Panc1 (cell line): ENCODE measurements around the gene RASSF8. TPM values are rescaled to one million over a fixed set of nuclear protein-coding genes. Genes with fewer than 3 reads are reported as not detected.

Experiments
- ATAC-seq: fragments of 200-7000 bp; cut with Tn5 transposase; 2 replicates; pipeline ENCODE4 v1.9.1; 2020; ENCODE audit warnings: mild to moderate bottlenecking, moderate library complexity
- BruUV-seq: library from RNA; stranded (reverse); fragments of 400-500 nt; replicated peaks from 2 replicates; lab custom pipeline; 2021; lab: Mats Ljungman, UMichigan
- CTCF ChIA-PET: fragments of 300-600 bp; sonication (Branson Sonifier 250); formaldehyde crosslinking; loops from one replicate; lab custom pipeline; 2022; ENCODE audit warnings: antibody characterized with exemption; lab: Charles Lee
- POLR2A ChIA-PET: fragments of 300-600 bp; sonication (Branson Sonifier 250); formaldehyde crosslinking; loops from one replicate; lab custom pipeline; 2022; ENCODE audit warnings: antibody characterized with exemption; lab: Charles Lee
- DNase-seq: peaks from one replicate; pipeline ENCODE4 v3.0.0-alpha.2; 2010; ENCODE audit warnings: low read depth, low spot score
- H3K27ac ChIP-seq: 2 replicates; pipeline ENCODE4 v1.5.1; 2011; ENCODE audit warnings: mild to moderate bottlenecking, low read length, inconsistent platforms
- H3K27me3 ChIP-seq: fragments of 200-500 bp; sonication (Bioruptor generic); 2 replicates; pipeline ENCODE4 v1.6.0; 2014; ENCODE audit warnings: low read length, inconsistent platforms; ENCODE audit not compliant: control insufficient read depth, insufficient read depth
- H3K36me3 ChIP-seq: fragments of 200-500 bp; sonication (Bioruptor generic); 2 replicates; pipeline ENCODE4 v1.5.1; 2014; ENCODE audit warnings: inconsistent platforms, mild to moderate bottlenecking, low read length, moderate library complexity; ENCODE audit not compliant: control insufficient read depth, insufficient read depth
- H3K4me1 ChIP-seq: 2 replicates; pipeline ENCODE4 v1.5.1; 2011; ENCODE audit warnings: inconsistent platforms, mild to moderate bottlenecking, low read length, moderate library complexity; ENCODE audit not compliant: control insufficient read depth, insufficient read depth
- H3K4me3 ChIP-seq, 2 experiments: 2 replicates each; pipeline ENCODE4 v1.5.1; 2011 to 2012; ENCODE audit warnings: low read depth in 2 of 2, low read length in 2 of 2, mild to moderate bottlenecking in 2 of 2, inconsistent platforms in 1 of 2, moderate library complexity in 1 of 2
- H3K9me3 ChIP-seq: fragments of 200-500 bp; sonication (Bioruptor generic); 2 replicates; pipeline ENCODE4 v1.5.1; 2014; ENCODE audit warnings: low read depth, mild to moderate bottlenecking, inconsistent platforms, low read length, moderate library complexity; ENCODE audit not compliant: control insufficient read depth, insufficient read depth
- POLR2AphosphoS5 ChIP-seq: IDR thresholded peaks from 2 replicates; pipeline ENCODE4 v1.6.1; 2012; ENCODE audit warnings: mild to moderate bottlenecking, low read depth, low read length, moderate library complexity
- SIN3A ChIP-seq: IDR thresholded peaks from 2 replicates; pipeline ENCODE4 v1.6.1; 2012; ENCODE audit warnings: low read depth, mild to moderate bottlenecking, low read length, moderate library complexity, borderline replicate concordance; ENCODE audit not compliant: insufficient read depth
- TCF7L2 ChIP-seq: IDR thresholded peaks from 2 replicates; pipeline ENCODE4 v1.6.1; 2011; ENCODE audit warnings: mild to moderate bottlenecking, low read depth, low read length, inconsistent platforms
- in situ Hi-C: cut with HindIII; loops from 2 replicates; pipeline ENCODE4 v1.10.0; 2016; ENCODE audit warnings: low sequenced_read_pairs, low pct_unique_long_range_greater_than_20kb
- intact Hi-C: fragments of 100-400 bp; cut with micrococcal nuclease; formaldehyde crosslinking; loops from one replicate; pipeline ENCODE4 v1.10.0; 2022; ENCODE audit not compliant: unreplicated experiment
- total RNA-seq: library from RNA; stranded (reverse); gene quantifications from one replicate; pipeline ENCODE4 v1.2.1, GENCODE V29; 2021; ENCODE audit not compliant: unreplicated experiment
- TF ChIP-seq, protein P1 (sequence below): fragments of 450-650 bp; IDR thresholded peaks from 2 replicates; pipeline ENCODE4 v1.5.1; 2017; ENCODE audit warnings: mild to moderate bottlenecking
- TF ChIP-seq, protein P2 (sequence below), 2 experiments: IDR thresholded peaks; 2 replicates each; pipeline ENCODE4 v1.6.1; 2011 to 2012; ENCODE audit warnings: low read depth in 2 of 2, control low read depth in 1 of 2, low read length in 1 of 2, mild to moderate bottlenecking in 1 of 2, moderate library complexity in 1 of 2; ENCODE audit not compliant: insufficient read depth in 1 of 2

RASSF8 gene
- total RNA-seq, 1 experiment from 2014 or later = 103 TPM

DNA sequence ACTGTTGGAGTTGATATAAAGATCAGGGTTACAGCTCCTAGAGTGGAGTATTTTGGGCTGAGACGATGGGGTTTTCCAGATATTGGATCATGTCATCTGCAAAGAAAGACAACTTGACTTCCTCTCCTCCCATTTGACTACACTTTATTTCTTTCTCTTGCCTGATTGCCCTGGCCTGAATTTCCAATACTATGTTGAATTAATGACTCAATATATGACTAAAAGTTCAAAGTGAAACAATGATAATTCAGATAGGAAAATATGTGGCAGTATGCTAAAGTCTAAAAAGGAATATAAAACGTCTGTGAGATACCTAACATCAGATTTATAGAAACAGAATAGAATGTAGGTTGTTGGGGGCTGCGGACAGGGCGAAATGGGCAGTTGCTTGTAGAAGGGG is 94.2 kb downstream of the RASSF8 start:
- H3K4me1 ChIP-seq = peaks cover 41% of the 10 kb centered on the region
- in situ Hi-C loops = no loop called here
- no peaks in the 10 kb centered on the region for H3K36me3 ChIP-seq
- H3K27ac ChIP-seq = peak overlapping the region; percentile 2; the same call in 1 of the 2 replicates
- TF ChIP-seq POLR2AphosphoS5 (no peak), TCF7L2 (no peak), SIN3A (no peak)
- TF ChIP-seq, protein P1, sequence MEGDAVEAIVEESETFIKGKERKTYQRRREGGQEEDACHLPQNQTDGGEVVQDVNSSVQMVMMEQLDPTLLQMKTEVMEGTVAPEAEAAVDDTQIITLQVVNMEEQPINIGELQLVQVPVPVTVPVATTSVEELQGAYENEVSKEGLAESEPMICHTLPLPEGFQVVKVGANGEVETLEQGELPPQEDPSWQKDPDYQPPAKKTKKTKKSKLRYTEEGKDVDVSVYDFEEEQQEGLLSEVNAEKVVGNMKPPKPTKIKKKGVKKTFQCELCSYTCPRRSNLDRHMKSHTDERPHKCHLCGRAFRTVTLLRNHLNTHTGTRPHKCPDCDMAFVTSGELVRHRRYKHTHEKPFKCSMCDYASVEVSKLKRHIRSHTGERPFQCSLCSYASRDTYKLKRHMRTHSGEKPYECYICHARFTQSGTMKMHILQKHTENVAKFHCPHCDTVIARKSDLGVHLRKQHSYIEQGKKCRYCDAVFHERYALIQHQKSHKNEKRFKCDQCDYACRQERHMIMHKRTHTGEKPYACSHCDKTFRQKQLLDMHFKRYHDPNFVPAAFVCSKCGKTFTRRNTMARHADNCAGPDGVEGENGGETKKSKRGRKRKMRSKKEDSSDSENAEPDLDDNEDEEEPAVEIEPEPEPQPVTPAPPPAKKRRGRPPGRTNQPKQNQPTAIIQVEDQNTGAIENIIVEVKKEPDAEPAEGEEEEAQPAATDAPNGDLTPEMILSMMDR = no peak
- TF ChIP-seq, protein P2, sequence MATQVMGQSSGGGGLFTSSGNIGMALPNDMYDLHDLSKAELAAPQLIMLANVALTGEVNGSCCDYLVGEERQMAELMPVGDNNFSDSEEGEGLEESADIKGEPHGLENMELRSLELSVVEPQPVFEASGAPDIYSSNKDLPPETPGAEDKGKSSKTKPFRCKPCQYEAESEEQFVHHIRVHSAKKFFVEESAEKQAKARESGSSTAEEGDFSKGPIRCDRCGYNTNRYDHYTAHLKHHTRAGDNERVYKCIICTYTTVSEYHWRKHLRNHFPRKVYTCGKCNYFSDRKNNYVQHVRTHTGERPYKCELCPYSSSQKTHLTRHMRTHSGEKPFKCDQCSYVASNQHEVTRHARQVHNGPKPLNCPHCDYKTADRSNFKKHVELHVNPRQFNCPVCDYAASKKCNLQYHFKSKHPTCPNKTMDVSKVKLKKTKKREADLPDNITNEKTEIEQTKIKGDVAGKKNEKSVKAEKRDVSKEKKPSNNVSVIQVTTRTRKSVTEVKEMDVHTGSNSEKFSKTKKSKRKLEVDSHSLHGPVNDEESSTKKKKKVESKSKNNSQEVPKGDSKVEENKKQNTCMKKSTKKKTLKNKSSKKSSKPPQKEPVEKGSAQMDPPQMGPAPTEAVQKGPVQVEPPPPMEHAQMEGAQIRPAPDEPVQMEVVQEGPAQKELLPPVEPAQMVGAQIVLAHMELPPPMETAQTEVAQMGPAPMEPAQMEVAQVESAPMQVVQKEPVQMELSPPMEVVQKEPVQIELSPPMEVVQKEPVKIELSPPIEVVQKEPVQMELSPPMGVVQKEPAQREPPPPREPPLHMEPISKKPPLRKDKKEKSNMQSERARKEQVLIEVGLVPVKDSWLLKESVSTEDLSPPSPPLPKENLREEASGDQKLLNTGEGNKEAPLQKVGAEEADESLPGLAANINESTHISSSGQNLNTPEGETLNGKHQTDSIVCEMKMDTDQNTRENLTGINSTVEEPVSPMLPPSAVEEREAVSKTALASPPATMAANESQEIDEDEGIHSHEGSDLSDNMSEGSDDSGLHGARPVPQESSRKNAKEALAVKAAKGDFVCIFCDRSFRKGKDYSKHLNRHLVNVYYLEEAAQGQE (IDR thresholded peaks at IDR 0.05; ENCODE audit: insufficient read depth in 1 of 2, low read depth in 2 of 2, low read length in 1 of 2) = no peak
- peak; percentile 51 for DNase-seq
- no peak for ATAC-seq
- no peaks in the 10 kb centered on the region for H3K9me3 ChIP-seq
- CTCF ChIA-PET = interaction anchor here (1.3 kb wide), 1 partner anchor 8 kb away, joined by 3 read pairs; no protein-coding TSS in a partner anchor
- no peak overlapping the region for H3K4me3 ChIP-seq
- POLR2A ChIA-PET = no interaction called here
- H3K27me3 ChIP-seq = no peaks in the 10 kb centered on the region
- intact Hi-C loops = no loop called here
- no TSS peak for BruUV-seq

DNA sequence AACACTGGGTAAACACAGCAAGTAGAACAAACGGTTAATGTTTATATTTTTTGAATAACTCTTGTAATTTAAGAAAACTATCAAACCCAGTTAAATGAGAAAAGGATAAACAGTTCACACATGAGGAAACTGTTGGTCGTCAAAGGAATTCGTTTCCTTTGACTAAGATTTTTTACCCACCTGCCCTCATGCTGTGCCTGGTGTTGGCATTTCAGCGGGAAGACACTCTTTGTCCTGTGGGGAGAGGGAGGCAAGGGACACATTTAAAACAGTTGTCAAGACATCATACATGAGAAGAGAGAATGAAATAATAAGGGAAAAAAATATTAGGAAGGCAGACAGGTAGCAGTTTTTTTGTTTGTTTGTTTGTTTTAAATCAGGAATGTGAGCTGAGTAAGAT is 95.9 kb downstream of the RASSF8 start:
- TF ChIP-seq, protein P1 = no peak
- TF ChIP-seq POLR2AphosphoS5 = no peak
- TF ChIP-seq TCF7L2 = no peak
- TF ChIP-seq, protein P2 (IDR thresholded peaks at IDR 0.05; ENCODE audit: insufficient read depth in 1 of 2, low read depth in 2 of 2, low read length in 1 of 2) = no peak
- TF ChIP-seq SIN3A = no peak
- Histone ChIP-seq H3K36me3 (no peaks in the 10 kb centered on the region), H3K4me1 (peaks cover 45% of the 10 kb centered on the region), H3K9me3 (no peaks in the 10 kb centered on the region), H3K27ac (peak overlapping the region; percentile 71), H3K27me3 (no peaks in the 10 kb centered on the region), H3K4me3 (no peak overlapping the region)
- intact Hi-C loops (no loop called here), in situ Hi-C loops (no loop called here)
- ChIA-PET POLR2A (no interaction called here), CTCF (no interaction called here)
- DNase-seq (no peak), ATAC-seq (no peak)
- BruUV-seq = no TSS peak
